HG03442 (cell line): Measurements from ENCODE around the gene PGK2.

ENCODE experiments used
- ATAC-seq: cut with Tn5 transposase; IDR thresholded peaks from one replicate; pipeline ENCODE4 v1.9.1; 2021; ENCODE audit warnings: mild to moderate bottlenecking, moderate library complexity; ENCODE audit not compliant: unreplicated experiment

PGK2 gene

GRCh38 chr6:49739423-49739822 lies 47.7 kb downstream of the PGK2 start:
- no peak for ATAC-seq

DNA sequence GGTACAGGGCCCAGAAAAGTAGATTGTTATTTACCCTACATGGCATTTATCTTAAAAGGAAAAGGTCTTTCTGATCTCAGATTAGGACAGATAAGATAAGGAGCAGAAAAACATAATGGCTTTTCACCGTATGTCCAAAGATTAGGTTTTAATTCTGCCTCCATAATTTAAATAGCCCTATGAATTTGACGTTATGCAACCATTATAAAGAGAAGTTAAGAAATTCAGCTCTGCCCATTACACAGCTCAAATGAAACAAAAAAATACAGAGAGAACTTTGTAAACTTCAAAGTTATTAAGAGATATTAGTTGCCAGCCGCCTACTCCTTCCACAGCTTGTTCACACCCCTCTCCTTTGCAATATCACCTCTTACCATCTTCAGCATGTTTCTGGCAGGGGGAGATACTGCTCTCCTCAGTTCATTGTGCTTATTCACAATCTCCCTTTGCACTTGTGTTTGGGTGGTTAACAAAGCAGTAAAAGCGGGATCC lies 51.0 kb downstream of the PGK2 start:
- no peak for ATAC-seq
